Breast epithelium (tissue), 4 donors: ENCODE results near the gene PIEZO1. TPM values are rescaled to one million over a fixed set of nuclear protein-coding genes. Genes with fewer than 3 reads are reported as not detected.

Source experiments
- DNase-seq, 2 donors: peaks; one replicate each; pipeline ENCODE4 v3.0.0-alpha.2; 2019; ENCODE audit warnings: low spot score in 2 of 2
- H3K27ac ChIP-seq, 2 donors: fragments of 200-600 bp; sonication (generic) in 1 of 2; one replicate each; pipeline ENCODE4 v1.5.1; 2016 to 2019; ENCODE audit warnings: mild to moderate bottlenecking in 1 of 2
- H3K27me3 ChIP-seq, 2 donors: fragments of 200-600 bp; sonication (generic) in 1 of 2; one replicate each; pipeline versions ENCODE4 v1.5.1 to v1.6.0; 2017 to 2019; ENCODE audit warnings: control low read depth in 1 of 2, mild to moderate bottlenecking in 1 of 2
- H3K36me3 ChIP-seq: fragments of 200-600 bp; one replicate; pipeline ENCODE4 v1.5.1; 2019
- H3K4me1 ChIP-seq, 2 donors: fragments of 200-600 bp; sonication (generic); one replicate each; pipeline ENCODE4 v1.5.1; 2016 to 2019; ENCODE audit warnings: control low read depth in 1 of 2
- H3K4me3 ChIP-seq, 3 donors: fragments of 200-600 bp; sonication (generic); 1 replicate in 2 of 3; 2 replicates in 1 of 3; pipeline ENCODE4 v1.5.1; 2016 to 2019; ENCODE audit warnings: mild to moderate bottlenecking in 3 of 3, moderate library complexity in 2 of 3
- H3K9me3 ChIP-seq, 2 donors: fragments of 200-600 bp; sonication (generic) in 1 of 2; one replicate each; pipeline ENCODE4 v1.5.1; 2016 to 2019; ENCODE audit warnings: control low read depth in 1 of 2
- POLR2A ChIP-seq: fragments of 450-650 bp; IDR thresholded peaks from one replicate; pipeline ENCODE4 v1.6.1; 2016; ENCODE audit warnings: antibody characterized with exemption, mild to moderate bottlenecking, moderate library complexity
- POLR2AphosphoS5 ChIP-seq, 3 donors: sonication (generic); formaldehyde crosslinking; IDR thresholded peaks; one replicate each; pipeline ENCODE4 v1.6.1; 2017; ENCODE audit warnings: antibody characterized with exemption in 3 of 3
- intact Hi-C: fragments of 100-400 bp; cut with DNase I; formaldehyde crosslinking; loops from one replicate; pipeline ENCODE4 v1.15.1; 2023; ENCODE audit warnings: low total_unique reads
- total RNA-seq, 3 donors: library from RNA; depleted of rRNA; stranded (reverse); fragments of >200 nt; gene quantifications; one replicate each; pipeline ENCODE4 v1.1.0, GENCODE V29; 2016
- TF ChIP-seq, protein P1 (sequence below), 3 donors: fragments of 450-650 bp; IDR thresholded peaks; one replicate each; pipeline ENCODE4 v1.5.1; 2016 to 2017; ENCODE audit warnings: antibody characterized with exemption in 3 of 3, mild to moderate bottlenecking in 3 of 3, moderate library complexity in 3 of 3

Gene PIEZO1
- total RNA-seq, 3 donors from 2014 or later: 90.7 to 181 (median 135) TPM

DNA sequence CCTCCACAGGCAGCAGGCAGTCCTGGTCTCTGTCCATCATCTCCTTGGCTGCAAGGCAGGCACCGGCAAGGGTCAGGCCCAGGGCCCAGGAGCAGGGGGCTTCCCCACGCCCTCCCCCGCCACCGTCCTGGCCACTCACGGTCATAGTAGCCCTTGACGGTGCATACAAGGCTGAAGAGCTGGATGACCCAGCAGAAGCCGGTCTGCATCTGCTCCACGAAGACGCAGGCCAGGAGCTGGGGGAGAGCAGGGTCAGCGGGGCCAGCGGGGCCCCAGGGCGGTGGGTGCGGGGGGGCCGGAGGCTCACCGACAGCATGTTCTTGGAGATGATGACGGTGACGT lies 58.6 kb downstream of the PIEZO1 start:
- TF ChIP-seq POLR2A: no peak
- no peak for TF ChIP-seq POLR2AphosphoS5 (IDR thresholded peaks at IDR 0.05)
- TF ChIP-seq, protein P1, sequence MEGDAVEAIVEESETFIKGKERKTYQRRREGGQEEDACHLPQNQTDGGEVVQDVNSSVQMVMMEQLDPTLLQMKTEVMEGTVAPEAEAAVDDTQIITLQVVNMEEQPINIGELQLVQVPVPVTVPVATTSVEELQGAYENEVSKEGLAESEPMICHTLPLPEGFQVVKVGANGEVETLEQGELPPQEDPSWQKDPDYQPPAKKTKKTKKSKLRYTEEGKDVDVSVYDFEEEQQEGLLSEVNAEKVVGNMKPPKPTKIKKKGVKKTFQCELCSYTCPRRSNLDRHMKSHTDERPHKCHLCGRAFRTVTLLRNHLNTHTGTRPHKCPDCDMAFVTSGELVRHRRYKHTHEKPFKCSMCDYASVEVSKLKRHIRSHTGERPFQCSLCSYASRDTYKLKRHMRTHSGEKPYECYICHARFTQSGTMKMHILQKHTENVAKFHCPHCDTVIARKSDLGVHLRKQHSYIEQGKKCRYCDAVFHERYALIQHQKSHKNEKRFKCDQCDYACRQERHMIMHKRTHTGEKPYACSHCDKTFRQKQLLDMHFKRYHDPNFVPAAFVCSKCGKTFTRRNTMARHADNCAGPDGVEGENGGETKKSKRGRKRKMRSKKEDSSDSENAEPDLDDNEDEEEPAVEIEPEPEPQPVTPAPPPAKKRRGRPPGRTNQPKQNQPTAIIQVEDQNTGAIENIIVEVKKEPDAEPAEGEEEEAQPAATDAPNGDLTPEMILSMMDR (IDR thresholded peaks at IDR 0.05): no peak
- Histone ChIP-seq H3K27me3 (no peaks in the 10 kb centered on the region), H3K36me3 (no peaks in the 10 kb centered on the region), H3K27ac (no peak overlapping the region), H3K4me1 (no peaks in the 10 kb centered on the region), H3K9me3 (no peaks in the 10 kb centered on the region), H3K4me3 (no peak overlapping the region)
- intact Hi-C loops: no loop called here
- DNase-seq: no peak

DNA sequence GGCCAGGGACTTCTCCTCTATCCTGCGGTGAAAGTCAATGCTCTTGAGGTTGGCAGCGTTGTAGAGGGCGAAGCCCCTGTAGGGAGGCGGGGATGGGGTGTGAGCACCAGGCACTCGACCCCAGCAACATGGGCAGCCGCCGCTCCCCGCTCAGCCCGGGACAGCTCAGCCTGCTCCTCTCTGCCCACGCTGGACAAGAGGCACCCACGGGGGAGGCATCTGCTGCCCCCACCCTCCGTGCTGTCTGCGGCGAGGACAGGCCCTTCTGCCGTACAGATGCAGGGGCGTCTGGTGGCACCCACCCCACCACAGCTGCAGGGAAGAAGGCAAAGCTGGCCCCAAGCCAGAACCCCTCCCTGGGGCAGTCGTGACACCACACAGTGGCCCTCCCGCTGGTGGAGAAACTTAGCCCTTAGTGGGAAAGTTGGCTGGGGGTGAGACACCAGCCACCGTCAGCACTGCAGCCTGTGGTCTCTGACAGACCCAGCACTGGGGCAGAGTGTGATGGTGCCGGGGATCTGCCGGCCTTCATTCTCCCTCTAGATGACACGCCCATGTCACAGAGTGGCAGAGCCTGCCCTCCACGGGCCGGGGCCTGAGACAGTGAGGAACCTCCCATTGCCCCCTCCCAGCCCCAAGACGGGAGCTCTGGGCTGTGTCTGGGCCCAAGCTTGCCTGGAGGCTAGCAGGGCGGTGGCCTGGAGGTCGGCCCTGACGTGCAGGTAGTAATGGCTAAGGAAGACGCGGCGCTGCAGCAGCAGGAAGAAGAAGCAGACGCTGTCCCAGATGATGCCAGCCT lies 59.2 kb downstream of the PIEZO1 start:
- DNase-seq: no peak
- no peak overlapping the region for H3K4me3 ChIP-seq
- no peaks in the 10 kb centered on the region for H3K27me3 ChIP-seq
- no peak overlapping the region for H3K27ac ChIP-seq
- intact Hi-C loops: no loop called here
- TF ChIP-seq, protein P1 (IDR thresholded peaks at IDR 0.05): no peak
- TF ChIP-seq POLR2AphosphoS5 (IDR thresholded peaks at IDR 0.05): no peak
- no peak for TF ChIP-seq POLR2A
- H3K9me3 ChIP-seq: no peaks in the 10 kb centered on the region
- no peaks in the 10 kb centered on the region for H3K4me1 ChIP-seq
- H3K36me3 ChIP-seq: no peaks in the 10 kb centered on the region

DNA sequence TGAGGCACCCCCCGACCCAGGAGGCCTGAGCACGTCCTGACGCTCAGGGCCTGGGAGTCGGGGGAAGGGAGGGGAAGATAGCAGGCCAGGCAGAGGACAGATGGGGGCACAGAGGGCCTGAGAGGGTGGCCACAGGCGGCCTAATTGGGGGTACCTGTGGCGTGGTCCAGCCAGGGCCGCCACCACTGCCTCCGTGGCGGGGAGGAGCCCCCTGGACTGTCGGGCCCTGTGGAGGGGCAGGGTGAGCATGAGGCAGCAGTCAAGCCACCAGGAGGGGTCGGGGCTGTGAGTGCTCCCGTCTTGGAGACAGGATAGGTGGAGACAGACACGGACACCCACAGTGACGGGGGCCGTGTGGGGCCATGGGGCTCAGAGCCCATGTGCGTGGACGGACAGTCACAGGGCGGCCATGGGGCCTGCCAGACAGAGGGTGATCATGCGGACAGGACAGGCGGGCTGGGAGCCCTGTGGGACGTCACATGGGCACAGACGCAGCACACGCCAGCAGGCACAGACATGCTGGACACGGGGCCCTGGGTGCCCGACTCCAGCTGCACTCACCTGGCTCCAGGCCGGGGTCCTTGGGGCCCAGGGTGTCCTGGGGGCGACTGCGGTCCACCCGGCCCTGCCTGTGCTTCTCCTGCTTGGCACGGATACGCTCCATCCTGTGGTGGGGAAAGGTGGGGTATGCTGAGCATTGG lies 60.0 kb downstream of the PIEZO1 start:
- TF ChIP-seq POLR2AphosphoS5 (IDR thresholded peaks at IDR 0.05) (no peak), POLR2A (no peak)
- TF ChIP-seq, protein P1 (IDR thresholded peaks at IDR 0.05): no peak
- H3K27me3 ChIP-seq: no peaks in the 10 kb centered on the region
- no peak overlapping the region for H3K4me3 ChIP-seq
- no peaks in the 10 kb centered on the region for H3K9me3 ChIP-seq
- H3K27ac ChIP-seq: no peak overlapping the region
- no peaks in the 10 kb centered on the region for H3K36me3 ChIP-seq
- no peaks in the 10 kb centered on the region for H3K4me1 ChIP-seq
- intact Hi-C loops: no loop called here
- DNase-seq: no peak

DNA sequence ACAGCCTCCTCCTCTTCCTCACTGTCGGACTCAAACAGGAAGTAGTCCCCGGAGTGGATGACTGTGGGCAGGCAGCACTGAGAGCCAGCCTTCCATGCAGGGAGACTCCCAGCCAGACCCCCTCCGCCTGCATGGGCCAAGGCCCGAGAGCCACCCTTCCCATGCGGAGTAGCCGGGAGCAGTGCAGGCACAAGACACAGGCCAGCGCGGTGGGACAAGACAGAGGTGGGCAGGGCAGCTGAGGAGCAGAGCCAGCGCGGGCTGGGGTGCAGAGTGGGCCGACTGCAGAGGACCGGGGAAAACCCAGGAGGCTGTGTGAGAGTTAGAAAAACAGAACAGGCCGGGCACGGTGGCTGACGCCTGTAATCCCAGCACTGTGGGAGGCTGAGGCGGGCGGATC lies 61.1 kb downstream of the PIEZO1 start:
- no peaks in the 10 kb centered on the region for H3K27me3 ChIP-seq
- H3K36me3 ChIP-seq: no peaks in the 10 kb centered on the region
- DNase-seq: no peak
- H3K4me3 ChIP-seq: no peak overlapping the region
- intact Hi-C loops: no loop called here
- TF ChIP-seq POLR2A (no peak), POLR2AphosphoS5 (IDR thresholded peaks at IDR 0.05) (no peak)
- TF ChIP-seq, protein P1 (IDR thresholded peaks at IDR 0.05): no peak
- H3K9me3 ChIP-seq: no peaks in the 10 kb centered on the region
- H3K27ac ChIP-seq: no peak overlapping the region
- no peaks in the 10 kb centered on the region for H3K4me1 ChIP-seq

DNA sequence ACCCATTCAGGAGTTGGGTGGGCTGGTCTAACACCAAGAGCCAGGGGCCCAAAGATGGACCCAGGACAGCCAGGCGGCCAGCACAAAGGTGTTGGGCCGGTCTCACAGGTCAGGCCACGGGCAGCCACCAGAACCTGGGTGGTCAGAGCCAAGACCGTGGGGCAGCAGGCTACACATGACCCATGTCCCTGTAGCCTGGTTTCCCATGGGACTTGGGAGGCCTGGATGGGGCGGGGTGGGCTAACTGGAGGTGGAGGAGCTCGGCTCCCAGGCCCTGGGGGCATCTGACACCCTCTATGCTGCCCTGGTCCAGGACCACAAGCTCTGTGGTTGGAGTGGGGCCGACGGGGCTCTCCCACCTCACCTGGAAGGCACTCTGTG lies 61.5 kb downstream of the PIEZO1 start:
- Histone ChIP-seq H3K4me1 (no peaks in the 10 kb centered on the region), H3K36me3 (no peaks in the 10 kb centered on the region), H3K4me3 (no peak overlapping the region), H3K27me3 (no peaks in the 10 kb centered on the region), H3K27ac (no peak overlapping the region), H3K9me3 (no peaks in the 10 kb centered on the region)
- DNase-seq: no peak
- intact Hi-C loops: no loop called here
- TF ChIP-seq, protein P1 (IDR thresholded peaks at IDR 0.05): no peak
- TF ChIP-seq POLR2AphosphoS5 (IDR thresholded peaks at IDR 0.05) (no peak), POLR2A (no peak)
